Measurements from ENCODE around the gene CNKSR3. TPM values are rescaled to one million over a fixed set of nuclear protein-coding genes. Genes with fewer than 3 reads are reported as not detected.

Gene CNKSR3
- total RNA-seq, 1 donor from 2014 or later = 0.20 TPM

- ChIA-PET POLR2A (no interaction called here), CTCF (no interaction called here)
- Mint-ChIP-seq H3K4me3 (no peak overlapping the region), H3K9me3 (peaks cover 9% of the 10 kb centered on the region), H3K27ac (no peak overlapping the region), H3K36me3 (ENCODE audit: low read depth) (no peaks in the 10 kb centered on the region), H3K27me3 (peaks cover 1% of the 10 kb centered on the region), H3K4me1 (no peaks in the 10 kb centered on the region)
- no peak for TF ChIP-seq CTCF (IDR thresholded peaks at IDR 0.05)
- intact Hi-C loops (cut with micrococcal nuclease) = no loop called here
- DNase-seq (no peak), ATAC-seq (ENCODE audit: low read depth) (no peak)
These were observed 75.0 kb downstream of the CNKSR3 start for GRCh38 chr6:154435400-154435945.

GRCh38 chr6:154434662-154435061 lies 75.8 kb downstream of the CNKSR3 start:
- no peak overlapping the region for H3K4me3 Mint-ChIP-seq
- H3K4me1 Mint-ChIP-seq = no peaks in the 10 kb centered on the region
- intact Hi-C loops (cut with micrococcal nuclease) = no loop called here
- no peak for ATAC-seq (ENCODE audit: low read depth)
- no peak for TF ChIP-seq CTCF (IDR thresholded peaks at IDR 0.05)
- no peaks in the 10 kb centered on the region for H3K36me3 Mint-ChIP-seq (ENCODE audit: low read depth)
- no peak overlapping the region for H3K27ac Mint-ChIP-seq
- POLR2A ChIA-PET = no interaction called here
- peaks cover 9% of the 10 kb centered on the region for H3K9me3 Mint-ChIP-seq
- CTCF ChIA-PET = no interaction called here
- H3K27me3 Mint-ChIP-seq = peaks cover 1% of the 10 kb centered on the region
- no peak for DNase-seq

GRCh38 chr6:154433477-154434241 lies 76.8 kb downstream of the CNKSR3 start:
- Mint-ChIP-seq H3K27ac (no peak overlapping the region), H3K9me3 (peaks cover 9% of the 10 kb centered on the region), H3K27me3 (peaks cover 3% of the 10 kb centered on the region), H3K36me3 (ENCODE audit: low read depth) (no peaks in the 10 kb centered on the region), H3K4me1 (no peaks in the 10 kb centered on the region), H3K4me3 (no peak overlapping the region)
- ATAC-seq (ENCODE audit: low read depth) (no peak), DNase-seq (no peak)
- intact Hi-C loops (cut with micrococcal nuclease) = no loop called here
- no peak for TF ChIP-seq CTCF (IDR thresholded peaks at IDR 0.05)
- POLR2A ChIA-PET = no interaction called here
- CTCF ChIA-PET = no interaction called here

GRCh38 chr6:154432533-154433476 lies 77.7 kb downstream of the CNKSR3 start:
- Mint-ChIP-seq H3K4me3 (no peak overlapping the region), H3K9me3 (peaks cover 9% of the 10 kb centered on the region), H3K27ac (no peak overlapping the region), H3K36me3 (ENCODE audit: low read depth) (no peaks in the 10 kb centered on the region), H3K27me3 (peaks cover 3% of the 10 kb centered on the region), H3K4me1 (no peaks in the 10 kb centered on the region)
- DNase-seq (no peak), ATAC-seq (ENCODE audit: low read depth) (no peak)
- intact Hi-C loops (cut with micrococcal nuclease) = no loop called here
- TF ChIP-seq CTCF (IDR thresholded peaks at IDR 0.05) = no peak
- ChIA-PET CTCF (no interaction called here), POLR2A (no interaction called here)

- no peak for DNase-seq
- Mint-ChIP-seq H3K4me3 (no peak overlapping the region), H3K36me3 (ENCODE audit: low read depth) (no peaks in the 10 kb centered on the region), H3K4me1 (no peaks in the 10 kb centered on the region), H3K27ac (no peak overlapping the region), H3K9me3 (peaks cover 9% of the 10 kb centered on the region), H3K27me3 (peaks cover 3% of the 10 kb centered on the region)
- intact Hi-C loops (cut with micrococcal nuclease) = no loop called here
- ChIA-PET CTCF (no interaction called here), POLR2A (no interaction called here)
- no peak for ATAC-seq (ENCODE audit: low read depth)
- TF ChIP-seq CTCF (IDR thresholded peaks at IDR 0.05) = no peak
These were observed 80.0 kb downstream of the CNKSR3 start for GRCh38 chr6:154430481-154430919.
